K562 (cell line): ENCODE measurements around the gene MEA1. TPM values are rescaled to one million over a fixed set of nuclear protein-coding genes. Genes with fewer than 3 reads are reported as not detected.

ENCODE experiments used
- ATAC-seq: fragments of 200-7000 bp; cut with Tn5 transposase; 3 replicates; pipeline ENCODE4 v1.9.1; 2020; ENCODE audit warnings: moderate library complexity
- BruUV-seq: library from RNA; stranded (reverse); fragments of 400-500 nt; replicated peaks from 2 replicates; lab custom pipeline; 2021; lab: Mats Ljungman, UMichigan
- CTCF ChIA-PET: fragments of 300-600 bp; formaldehyde crosslinking; extraction: SDS; loops from one replicate; lab custom pipeline; 2021; ENCODE audit warnings: low intra/inter-chr PET ratio; lab: Yijun Ruan, JAX
- POLR2A ChIA-PET: fragments of 300-600, 350-650 bp; sonication (Branson Sonifier 250); formaldehyde crosslinking; extraction: SDS; loops from one replicate; lab custom pipeline; 2021; ENCODE audit warnings: antibody characterized with exemption, inconsistent platforms; lab: Yijun Ruan, JAX
- DNase-seq, 4 experiments: peaks; one replicate each; pipeline versions ENCODE4 v3.0.0 to v3.0.0-alpha.2; 2011 to 2018; ENCODE audit warnings: low spot score in 3 of 4, mixed read lengths in 3 of 4; ENCODE audit errors: extremely low read depth in 1 of 4
- FAIRE-seq: peaks from 2 replicates; lab custom pipeline; 2011; peaks lifted over from hg19 to GRCh38; lab: Jason Lieb, UNC
- H2AFZ ChIP-seq: 2 replicates; pipeline ENCODE4 v1.6.0; 2011; ENCODE audit warnings: low read depth, low read length, control low read depth, inconsistent platforms
- H3K27ac ChIP-seq: fragments of 200-600 bp; 3 replicates; pipeline ENCODE4 v1.8.0; 2011; ENCODE audit warnings: low read depth, mild to moderate bottlenecking, control low read depth, inconsistent platforms, low read length, moderate library complexity, mixed read lengths; ENCODE audit errors: extremely low read depth
- H3K27me3 ChIP-seq, 2 experiments: fragments of 300-600 bp in 1 of 2; 2 replicates in 1 of 2; 3 replicates in 1 of 2; pipeline versions ENCODE4 v1.6.0 to v1.8.0; 2011; ENCODE audit warnings: inconsistent platforms in 2 of 2, low read length in 2 of 2, mild to moderate bottlenecking in 1 of 2, mixed read lengths in 1 of 2, moderate library complexity in 1 of 2; ENCODE audit not compliant: control insufficient read depth in 2 of 2, insufficient read depth in 2 of 2
- H3K36me3 ChIP-seq: fragments of 300-600 bp; 3 replicates; pipeline ENCODE4 v1.8.0; 2011; ENCODE audit warnings: mild to moderate bottlenecking, low read length, inconsistent platforms; ENCODE audit not compliant: control insufficient read depth, insufficient read depth
- H3K4me1 ChIP-seq, 2 experiments: fragments of 200-600 bp in 1 of 2; replicated peaks in 1 of 2; 2 replicates in 1 of 2; 3 replicates in 1 of 2; pipeline versions ENCODE4 v1.5.1 to v1.8.0; 2011; ENCODE audit warnings: inconsistent platforms in 2 of 2, low read length in 2 of 2, mild to moderate bottlenecking in 1 of 2, mixed read lengths in 1 of 2, moderate library complexity in 1 of 2; ENCODE audit not compliant: control insufficient read depth in 2 of 2, insufficient read depth in 2 of 2
- H3K4me2 ChIP-seq: 2 replicates; pipeline ENCODE4 v1.6.1; 2011; ENCODE audit warnings: low read length, control low read depth, inconsistent platforms, mixed read lengths; ENCODE audit not compliant: insufficient read depth
- H3K4me3 ChIP-seq: fragments of 200-600 bp; sonication (generic), shearing (Covaris generic); 2 replicates; pipeline ENCODE4 v1.5.1; 2016; ENCODE audit warnings: control low read depth, inconsistent platforms
- H3K79me2 ChIP-seq: fragments of 200-600 bp; 3 replicates; pipeline ENCODE4 v1.8.0; 2011; ENCODE audit warnings: low read length, inconsistent platforms; ENCODE audit not compliant: control insufficient read depth, insufficient read depth
- H3K9ac ChIP-seq, 2 experiments: 2 replicates each; pipeline versions ENCODE4 v1.6.0 to v1.6.1; 2011; ENCODE audit warnings: low read depth in 2 of 2, low read length in 2 of 2, control low read depth in 1 of 2, inconsistent platforms in 1 of 2, mild to moderate bottlenecking in 1 of 2, mixed read lengths in 1 of 2; ENCODE audit not compliant: insufficient read depth in 1 of 2
- H3K9me1 ChIP-seq: one replicate; pipeline ENCODE4 v1.6.0; 2011; ENCODE audit warnings: inconsistent platforms, mild to moderate bottlenecking, low read length, moderate library complexity; ENCODE audit not compliant: control insufficient read depth, insufficient read depth
- H3K9me3 ChIP-seq: replicated peaks from 2 replicates; pipeline ENCODE4 v1.5.1; 2011; ENCODE audit warnings: low read depth, low read length, inconsistent platforms; ENCODE audit not compliant: control insufficient read depth, insufficient read depth
- H4K20me1 ChIP-seq: replicated peaks from 2 replicates; pipeline ENCODE4 v1.6.1; 2011; ENCODE audit warnings: low read length, inconsistent platforms, mixed read lengths; ENCODE audit not compliant: control insufficient read depth, insufficient read depth
- CTBP1 ChIP-seq: fragments of 450-650 bp; IDR thresholded peaks from 2 replicates; pipeline ENCODE4 v1.6.1; 2016; ENCODE audit warnings: borderline replicate concordance
- HMGXB4 ChIP-seq: sonication (generic); formaldehyde crosslinking; IDR thresholded peaks from 2 replicates; pipeline ENCODE4 v1.8.1; 2023; ENCODE audit warnings: mild to moderate bottlenecking, missing genetic modification reagents
- ILK ChIP-seq: fragments of 450-650 bp; IDR thresholded peaks from 2 replicates; pipeline ENCODE4 v1.6.1; 2016; ENCODE audit warnings: missing genetic modification characterization, low read depth, mild to moderate bottlenecking, missing compliant biosample characterization, moderate library complexity, borderline replicate concordance
- MEIS2 ChIP-seq: fragments of 450-650 bp; IDR thresholded peaks from 2 replicates; pipeline ENCODE4 v1.6.1; 2014; ENCODE audit warnings: mild to moderate bottlenecking; ENCODE audit not compliant: partially characterized antibody
- PTRF ChIP-seq: fragments of 450-650 bp; IDR thresholded peaks from 2 replicates; pipeline ENCODE4 v1.6.1; 2016; ENCODE audit warnings: mild to moderate bottlenecking, missing genetic modification characterization, missing compliant biosample characterization
- RBM15 ChIP-seq: fragments of 200-400 bp; formaldehyde crosslinking; IDR thresholded peaks from 2 replicates; pipeline ENCODE4 v1.6.1; 2018; ENCODE audit warnings: mild to moderate bottlenecking, low read length, moderate library complexity; ENCODE audit not compliant: insufficient read depth
- TBL1XR1 ChIP-seq, 2 experiments: IDR thresholded peaks; 2 replicates each; pipeline ENCODE4 v1.6.1; 2012; ENCODE audit warnings: improper control_type of control experiment in 2 of 2, low read length in 2 of 2, mild to moderate bottlenecking in 1 of 2
- TBP ChIP-seq: optimal IDR thresholded peaks from 2 replicates; pipeline ENCODE3; 2011; ENCODE audit warnings: low read depth, low read length, improper control_type of control experiment
- UBTF ChIP-seq, 2 experiments: IDR thresholded peaks; 2 replicates each; pipeline ENCODE4 v1.6.1; 2012; ENCODE audit warnings: improper control_type of control experiment in 2 of 2, low read depth in 2 of 2, low read length in 2 of 2, borderline replicate concordance in 1 of 2
- XRCC4 ChIP-seq: IDR thresholded peaks from one replicate; pipeline ENCODE4 v1.6.1; 2011; ENCODE audit not compliant: insufficient read depth, insufficient read length; ENCODE audit errors: extremely low read depth
- YY1 ChIP-seq, 3 experiments: IDR thresholded peaks; 2 replicates each; pipeline ENCODE4 v1.6.1; 2011; ENCODE audit warnings: low read length in 2 of 3, mild to moderate bottlenecking in 2 of 3, moderate library complexity in 2 of 3, borderline replicate concordance in 1 of 3, control low read depth in 1 of 3, low read depth in 1 of 3; ENCODE audit not compliant: insufficient read depth in 3 of 3, insufficient replicate concordance in 2 of 3, control insufficient read depth in 1 of 3, insufficient read length in 1 of 3; ENCODE audit errors: extremely low read depth in 1 of 3
- ZNF717 ChIP-seq: fragments of 250-450 bp; sonication (Bioruptor Pico); IDR thresholded peaks from 2 replicates; pipeline ENCODE4 v1.5.0; 2021
- WGBS: fragments of 100-300 bp; shearing (Covaris generic); methylation state at CpG from one replicate; pipeline ENCODE4 v1.1.6; 2016; ENCODE audit warnings: low coverage, mixed read lengths; ENCODE audit not compliant: insufficient coverage; ENCODE audit errors: missing lambda C conversion rate; 5-methylcytosine and 5-hydroxymethylcytosine counted together
- in situ Hi-C: fragments of 300-500 bp; cut with MboI; formaldehyde crosslinking; loops from 4 replicates; pipeline ENCODE4 v1.15.0; 2018; ENCODE audit warnings: inconsistent platforms, mixed read lengths
- intact Hi-C: fragments of 100-400 bp; cut with micrococcal nuclease; formaldehyde crosslinking; loops from 2 replicates; pipeline ENCODE4 v1.14.2; 2022
- polyA plus RNA-seq, 8 experiments: library from polyadenylated mRNA; depleted of rRNA in 4 of 8; stranded (reverse) in 5 of 8; unstranded in 3 of 8; fragments of >200 nt; fragmentation: Nextera tagmentation in 2 of 8; fragmentation: Illumina TruSeq in 1 of 8; extraction: Ambion mirVana in 2 of 8; extraction: Trizol in 1 of 8; gene quantifications; 2 replicates each; pipeline versions ENCODE4 v1.2.1 to v1.2.3, GENCODE V29; 2011 to 2014; ENCODE audit warnings: inconsistent platforms in 1 of 8, missing spikeins in 1 of 8
- total RNA-seq, 7 experiments: library from RNA; depleted of rRNA in 6 of 7; stranded (reverse); fragments of >200 nt in 6 of 7; fragmentation: Illumina TruSeq in 2 of 7; extraction: Trizol in 2 of 7; gene quantifications; 2 replicates each; pipeline versions ENCODE4 v1.2.1 to v1.2.3, GENCODE V29; 2011 to 2021; ENCODE audit warnings: low replicate concordance in 1 of 7
- TF ChIP-seq, protein P1 (sequence below): fragments of 250-450 bp; sonication (Bioruptor Pico); IDR thresholded peaks from 2 replicates; pipeline ENCODE4 v1.8.0; 2021; ENCODE audit warnings: mild to moderate bottlenecking, moderate library complexity
- TF ChIP-seq, protein P2 (sequence below): fragments of 250-450 bp; sonication (Bioruptor Pico); IDR thresholded peaks from 2 replicates; pipeline ENCODE4 v1.4.0; 2020; ENCODE audit warnings: mild to moderate bottlenecking, moderate library complexity

MEA1 gene
- total and polyA plus RNA-seq, 9 of the 15 experiments (the other 6 are each of a cell fraction or from before 2014, with no cell fraction given): 86.8 to 210 (median 152) TPM

DNA sequence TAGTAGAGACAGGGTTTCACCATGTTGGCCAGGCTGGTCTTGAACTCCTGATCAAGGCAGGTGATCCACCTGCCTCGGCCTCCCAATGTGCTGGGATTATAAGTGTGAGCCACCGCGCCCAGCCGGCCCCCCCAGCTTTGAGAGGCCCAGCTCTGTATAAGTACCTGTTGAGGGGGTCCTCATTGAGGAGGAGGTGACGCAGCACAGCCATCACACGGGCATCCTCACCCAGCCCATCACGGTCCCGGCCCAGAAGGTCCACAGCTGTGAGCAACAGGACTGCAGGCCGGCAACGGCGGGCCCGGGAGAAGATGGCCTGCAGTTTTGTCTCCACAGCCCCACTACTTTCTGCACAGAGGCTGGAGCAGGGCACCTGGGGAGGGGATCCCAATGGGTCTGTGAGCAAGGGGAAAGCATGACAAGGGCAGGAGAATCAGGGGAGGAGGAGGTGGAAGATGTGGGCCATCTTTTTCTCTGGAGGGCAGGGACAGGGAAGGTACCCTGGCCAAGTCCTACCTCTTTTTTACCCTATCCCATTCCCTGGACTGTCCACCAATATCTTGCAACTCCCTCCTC is 45.5 kb downstream of the MEA1 start:
- FAIRE-seq (no peak), DNase-seq (no peak), ATAC-seq (no peak)
- no TSS peak for BruUV-seq
- H2AFZ ChIP-seq: no peak overlapping the region
- no peaks in the 10 kb centered on the region for H4K20me1 ChIP-seq
- ChIA-PET CTCF (no interaction called here), POLR2A (interaction anchor here (0.6 to 0.7 kb wide), 3 partner anchors 11 to 505 kb away, joined by 3 read pairs; partner anchors contain the start of gene PEX6)
- peaks cover 12 to 22% of the 10 kb centered on the region in 2 experiments for H3K4me1 ChIP-seq
- no peaks in the 10 kb centered on the region for H3K9me1 ChIP-seq
- H3K9ac ChIP-seq: no peak overlapping the region; a peak in 1 of 4 replicates
- no peaks in the 10 kb centered on the region for H3K27me3 ChIP-seq
- no peaks in the 10 kb centered on the region for H3K79me2 ChIP-seq
- no peaks in the 10 kb centered on the region for H3K9me3 ChIP-seq
- H3K4me2 ChIP-seq: no peak overlapping the region
- H3K27ac ChIP-seq: no peak overlapping the region
- intact Hi-C loops: no loop called here
- no peak overlapping the region for H3K4me3 ChIP-seq
- peaks cover 55% of the 10 kb centered on the region; the same call in 2 of the 3 replicates for H3K36me3 ChIP-seq
- 89% methylated on average over 12 of the region's 12 CpGs for WGBS
- in situ Hi-C loops: no loop called here
- TF ChIP-seq MEIS2 (no peak), ILK (tag) (no peak), CTBP1 (no peak), HMGXB4 (CRISPR knock-in tag) (no peak), YY1 (IDR thresholded peaks at IDR 0.05; ENCODE audit: borderline replicate concordance in 1 of 3, control insufficient read depth in 1 of 3, extremely low read depth in 1 of 3, insufficient read depth in 3 of 3, insufficient read length in 1 of 3, insufficient replicate concordance in 2 of 3, low read depth in 1 of 3, low read length in 2 of 3) (no peak), XRCC4 (no peak), PTRF (no peak), ZNF717 (CRISPR knock-in tag) (no peak), TBP (no peak), UBTF (IDR thresholded peaks at IDR 0.05; ENCODE audit: borderline replicate concordance in 1 of 2, low read depth in 2 of 2, low read length in 2 of 2) (no peak), RBM15 (no peak), TBL1XR1 (IDR thresholded peaks at IDR 0.05; ENCODE audit: low read length in 2 of 2) (no peak)
- TF ChIP-seq, protein P1, sequence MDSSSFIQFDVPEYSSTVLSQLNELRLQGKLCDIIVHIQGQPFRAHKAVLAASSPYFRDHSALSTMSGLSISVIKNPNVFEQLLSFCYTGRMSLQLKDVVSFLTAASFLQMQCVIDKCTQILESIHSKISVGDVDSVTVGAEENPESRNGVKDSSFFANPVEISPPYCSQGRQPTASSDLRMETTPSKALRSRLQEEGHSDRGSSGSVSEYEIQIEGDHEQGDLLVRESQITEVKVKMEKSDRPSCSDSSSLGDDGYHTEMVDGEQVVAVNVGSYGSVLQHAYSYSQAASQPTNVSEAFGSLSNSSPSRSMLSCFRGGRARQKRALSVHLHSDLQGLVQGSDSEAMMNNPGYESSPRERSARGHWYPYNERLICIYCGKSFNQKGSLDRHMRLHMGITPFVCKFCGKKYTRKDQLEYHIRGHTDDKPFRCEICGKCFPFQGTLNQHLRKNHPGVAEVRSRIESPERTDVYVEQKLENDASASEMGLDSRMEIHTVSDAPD: no peak
- TF ChIP-seq, protein P2, sequence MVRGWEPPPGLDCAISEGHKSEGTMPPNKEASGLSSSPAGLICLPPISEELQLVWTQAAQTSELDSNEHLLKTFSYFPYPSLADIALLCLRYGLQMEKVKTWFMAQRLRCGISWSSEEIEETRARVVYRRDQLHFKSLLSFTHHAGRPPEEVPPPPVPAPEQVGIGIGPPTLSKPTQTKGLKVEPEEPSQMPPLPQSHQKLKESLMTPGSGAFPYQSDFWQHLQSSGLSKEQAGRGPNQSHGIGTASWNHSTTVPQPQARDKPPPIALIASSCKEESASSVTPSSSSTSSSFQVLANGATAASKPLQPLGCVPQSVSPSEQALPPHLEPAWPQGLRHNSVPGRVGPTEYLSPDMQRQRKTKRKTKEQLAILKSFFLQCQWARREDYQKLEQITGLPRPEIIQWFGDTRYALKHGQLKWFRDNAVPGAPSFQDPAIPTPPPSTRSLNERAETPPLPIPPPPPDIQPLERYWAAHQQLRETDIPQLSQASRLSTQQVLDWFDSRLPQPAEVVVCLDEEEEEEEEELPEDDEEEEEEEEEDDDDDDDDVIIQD: no peak
